Epithelial cell of esophagus (primary cell): ENCODE results near the gene SCO2.
"Not testable (repeated sequence)": the region's sequence is repeated elsewhere in the genome, so short reads cannot be mapped to it uniquely, and the experiment has no call there.

Experiments
- DNase-seq: peaks from one replicate; pipeline ENCODE4 v3.0.0; 2010; ENCODE audit warnings: low read depth
- H3K4me3 ChIP-seq: 2 replicates; pipeline ENCODE4 v1.5.1; 2011; ENCODE audit warnings: mild to moderate bottlenecking, low read length, control low read depth
- TF ChIP-seq, protein P1 (sequence below): IDR thresholded peaks from 2 replicates; pipeline ENCODE4 v1.5.1; 2011; ENCODE audit warnings: low read depth, mild to moderate bottlenecking, low read length, control low read depth, inconsistent platforms; ENCODE audit not compliant: insufficient read depth; ENCODE audit errors: missing control alignments

Gene SCO2

DNA sequence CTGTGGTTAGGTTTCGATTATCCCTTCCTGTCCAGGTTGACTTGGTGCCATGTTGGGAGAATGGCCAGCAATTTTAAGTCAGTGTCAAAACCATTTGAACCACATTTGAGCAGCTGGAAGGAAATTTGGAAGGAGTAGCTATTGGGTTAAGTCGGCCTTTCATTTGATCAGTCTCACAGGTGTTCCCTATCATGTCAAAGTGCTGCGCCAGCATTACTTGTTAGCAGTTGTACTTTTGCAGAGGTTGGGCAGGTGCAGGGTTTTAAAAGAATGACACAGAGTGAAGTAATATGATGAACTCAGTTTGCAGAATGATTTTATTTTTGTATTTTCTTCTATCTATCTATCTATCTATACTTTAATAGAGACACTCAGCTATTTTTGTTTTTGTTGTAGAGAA, 10.8 kb upstream of the SCO2 start:
- TF ChIP-seq, protein P1, sequence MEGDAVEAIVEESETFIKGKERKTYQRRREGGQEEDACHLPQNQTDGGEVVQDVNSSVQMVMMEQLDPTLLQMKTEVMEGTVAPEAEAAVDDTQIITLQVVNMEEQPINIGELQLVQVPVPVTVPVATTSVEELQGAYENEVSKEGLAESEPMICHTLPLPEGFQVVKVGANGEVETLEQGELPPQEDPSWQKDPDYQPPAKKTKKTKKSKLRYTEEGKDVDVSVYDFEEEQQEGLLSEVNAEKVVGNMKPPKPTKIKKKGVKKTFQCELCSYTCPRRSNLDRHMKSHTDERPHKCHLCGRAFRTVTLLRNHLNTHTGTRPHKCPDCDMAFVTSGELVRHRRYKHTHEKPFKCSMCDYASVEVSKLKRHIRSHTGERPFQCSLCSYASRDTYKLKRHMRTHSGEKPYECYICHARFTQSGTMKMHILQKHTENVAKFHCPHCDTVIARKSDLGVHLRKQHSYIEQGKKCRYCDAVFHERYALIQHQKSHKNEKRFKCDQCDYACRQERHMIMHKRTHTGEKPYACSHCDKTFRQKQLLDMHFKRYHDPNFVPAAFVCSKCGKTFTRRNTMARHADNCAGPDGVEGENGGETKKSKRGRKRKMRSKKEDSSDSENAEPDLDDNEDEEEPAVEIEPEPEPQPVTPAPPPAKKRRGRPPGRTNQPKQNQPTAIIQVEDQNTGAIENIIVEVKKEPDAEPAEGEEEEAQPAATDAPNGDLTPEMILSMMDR: no peak
- H3K4me3 ChIP-seq: no peak overlapping the region
- no peak for DNase-seq

DNA sequence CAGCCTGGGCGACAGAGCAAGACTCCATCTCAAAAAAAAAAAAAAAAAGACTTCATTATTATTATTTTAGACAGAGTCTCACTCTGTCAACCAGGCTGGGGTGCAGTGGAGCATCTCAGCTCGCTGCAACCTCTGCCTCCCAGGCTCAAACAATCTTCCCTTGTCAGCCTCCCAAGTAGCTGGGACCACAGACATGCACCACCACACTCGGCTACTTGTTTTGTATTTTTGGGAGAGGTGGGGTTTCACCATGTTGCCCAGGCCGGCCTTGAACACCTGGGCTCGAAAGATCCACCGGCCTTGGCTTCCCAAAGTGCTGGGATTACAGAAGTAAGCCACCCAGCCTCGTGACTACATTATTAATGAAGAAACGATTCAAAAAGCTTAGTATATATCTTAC, 9.7 kb upstream of the SCO2 start:
- no peak for DNase-seq
- TF ChIP-seq, protein P1: no peak
- no peak overlapping the region for H3K4me3 ChIP-seq

DNA sequence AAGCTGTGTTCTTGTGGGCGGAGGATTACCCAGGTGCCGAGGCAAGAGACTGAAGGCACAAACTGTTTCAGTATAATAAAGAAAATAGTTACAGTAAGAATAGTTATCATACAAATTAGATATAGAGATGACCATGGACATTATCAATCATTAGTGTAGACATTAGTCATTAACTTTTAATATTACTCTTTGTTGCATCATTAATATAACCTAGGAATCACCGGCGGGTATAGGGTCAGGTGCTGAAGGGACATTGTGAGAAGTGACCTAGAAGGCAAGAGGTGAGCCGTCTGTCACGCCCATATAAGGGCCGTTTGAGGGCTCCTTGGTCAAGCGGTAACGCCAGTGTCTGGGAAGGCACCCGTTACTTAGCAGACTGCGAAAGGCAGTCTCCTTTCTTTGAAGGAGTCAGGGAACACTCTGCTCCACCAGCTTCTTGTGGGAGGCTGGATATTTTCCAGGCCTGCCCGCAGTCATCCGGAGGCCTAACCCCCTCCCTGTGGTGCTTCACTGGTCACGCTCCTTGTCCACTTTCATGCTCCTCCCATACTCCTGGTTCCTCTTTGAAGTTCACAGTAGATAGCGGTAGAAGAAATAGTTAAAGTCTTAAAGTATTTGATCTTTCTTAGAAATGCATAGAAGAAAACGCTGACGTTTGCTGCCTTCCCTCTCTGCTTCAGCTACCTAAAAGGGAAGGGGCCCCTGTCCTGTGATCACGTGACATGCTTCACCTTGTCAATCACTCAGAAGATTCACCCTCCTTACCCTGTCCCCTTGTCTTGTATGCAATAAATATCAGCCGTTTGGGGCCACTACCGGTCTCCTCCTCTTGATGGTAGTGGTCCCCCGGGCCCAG, 8.7 kb upstream of the SCO2 start:
- not testable (repeated sequence) for DNase-seq, H3K4me3 ChIP-seq

DNA sequence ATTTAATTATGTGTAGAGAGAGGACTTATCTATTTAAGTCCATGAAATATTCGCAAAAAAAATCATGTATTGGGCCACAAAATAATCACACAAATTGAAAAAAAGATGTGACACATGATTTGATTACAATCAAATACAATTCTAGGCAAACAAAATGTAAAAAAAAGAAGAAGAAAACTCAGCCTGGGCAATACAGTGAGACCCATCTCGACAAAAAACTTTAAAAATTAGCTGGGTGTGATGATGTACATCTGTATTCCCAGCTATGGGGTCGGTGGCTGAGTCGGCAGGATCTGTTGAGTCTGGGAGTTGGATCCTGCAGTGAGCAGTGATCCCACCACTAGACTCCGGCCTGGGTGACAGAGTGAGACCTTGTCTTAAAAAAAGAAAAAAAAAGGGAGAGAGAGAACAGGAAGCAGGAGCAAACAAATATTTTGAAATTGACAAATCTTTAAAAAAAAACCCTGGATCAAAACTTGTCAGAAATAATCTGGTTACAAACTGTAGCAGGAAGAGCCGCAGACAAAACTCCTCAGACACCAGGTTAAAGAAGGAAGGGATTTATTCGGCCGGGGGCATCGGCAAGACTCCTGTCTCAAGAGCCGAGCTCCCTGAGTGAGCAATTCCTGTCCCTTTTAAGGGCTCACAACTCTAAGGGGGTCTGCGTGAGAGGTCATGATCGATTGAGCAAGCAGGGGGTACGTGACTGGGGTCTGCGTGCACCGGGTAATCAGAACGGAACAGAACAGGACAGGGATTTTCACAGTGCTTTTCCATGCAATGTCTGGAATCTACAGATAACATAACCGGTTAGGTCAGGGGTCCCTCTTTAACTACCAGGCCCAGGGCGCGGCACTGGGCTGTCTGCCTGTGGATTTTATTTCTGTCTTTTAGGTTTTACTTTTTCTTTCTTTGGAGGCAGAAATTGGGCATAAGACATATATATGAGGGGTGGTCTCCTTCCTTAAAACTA, 7.7 kb upstream of the SCO2 start:
- no peak for DNase-seq
- H3K4me3 ChIP-seq: no peak overlapping the region
- TF ChIP-seq, protein P1: no peak

DNA sequence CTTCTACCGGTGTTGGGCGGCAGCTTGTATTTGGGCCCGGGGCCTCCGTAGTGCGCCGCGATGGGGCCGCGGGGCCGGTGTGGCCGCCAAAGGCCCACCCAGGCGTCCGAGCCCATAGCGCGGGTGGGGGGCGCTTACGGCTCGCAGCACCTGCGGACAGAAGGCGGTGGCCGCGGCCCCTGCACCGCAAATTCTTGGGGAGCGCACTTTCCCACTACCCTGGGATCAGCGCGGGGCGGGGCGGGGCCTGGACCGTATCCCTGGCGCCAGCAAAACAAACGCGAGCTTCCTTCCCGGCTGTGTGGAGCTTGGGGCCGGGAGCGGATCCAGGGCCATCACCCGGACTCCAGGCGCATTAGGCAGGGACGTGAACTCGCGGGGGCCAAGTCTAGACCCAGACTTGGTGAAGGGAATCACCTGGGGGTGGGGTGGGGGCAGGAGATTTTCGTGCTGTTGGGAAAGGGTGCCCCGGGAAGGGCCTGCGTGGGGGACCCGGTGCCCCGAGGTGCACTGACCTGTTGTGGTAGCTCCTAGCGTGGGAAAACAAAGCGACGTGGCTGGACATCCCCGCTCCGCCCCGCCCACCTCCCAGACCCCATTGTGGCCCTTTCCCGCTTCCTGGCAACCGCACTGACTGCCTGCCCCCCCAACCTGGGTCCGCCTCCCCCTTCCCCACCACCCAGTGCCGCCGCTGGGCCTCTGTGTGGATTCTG, 6.7 kb upstream of the SCO2 start:
- TF ChIP-seq, protein P1: no peak
- peak; percentile 75 for DNase-seq
- peak overlapping the region; percentile 79 for H3K4me3 ChIP-seq

DNA sequence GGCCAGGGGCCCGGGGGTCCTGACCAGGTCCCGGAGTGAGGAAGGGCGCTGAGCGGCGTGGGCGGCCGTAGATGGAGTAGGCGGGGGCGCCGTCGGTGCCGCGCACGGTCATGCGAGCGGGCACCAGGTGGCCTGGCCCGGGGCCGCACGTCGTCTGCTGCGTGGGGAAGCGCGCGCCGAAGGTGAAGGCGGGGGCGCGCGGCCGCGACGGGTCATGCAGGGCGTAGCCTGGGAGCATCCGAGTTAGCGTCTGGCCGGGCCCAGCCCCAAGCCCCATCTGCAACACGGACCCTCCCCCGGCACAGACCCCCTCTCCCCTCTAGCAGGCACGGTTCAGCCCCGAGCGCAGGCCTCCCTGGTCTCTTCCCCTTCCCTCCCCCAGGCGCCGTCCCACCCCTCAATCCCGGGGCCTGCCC, 6.2 kb upstream of the SCO2 start:
- DNase-seq: peak; percentile 72
- H3K4me3 ChIP-seq: peak overlapping the region; percentile 79

More for the DNA sequence above, 6.2 kb upstream of the SCO2 start:
- TF ChIP-seq, protein P1: no peak
